Activated naive CD4-positive, alpha-beta T cell treated with anti-CD3 and anti-CD28 coated beads, Interleukin-2, amount 10 ng/mL, durations not matched to agents 7 days and 5 days (primary cell): ENCODE measurements around the gene COPG2.
"Not testable (repeated sequence)": the region's sequence is repeated elsewhere in the genome, so short reads cannot be mapped to it uniquely, and the experiment has no call there.

ENCODE experiments used
- CTCF ChIA-PET: fragments of 350-600 bp; sonication (Branson Sonifier 250); formaldehyde crosslinking; loops from one replicate; lab custom pipeline; 2021; ENCODE audit warnings: antibody characterized with exemption; lab: Charles Lee
- DNase-seq: peaks from one replicate; pipeline ENCODE4 v3.0.0-alpha.2; 2020
- H3K27ac Mint-ChIP-seq: one replicate; pipeline ENCODE4 v1.8.0; 2021; ENCODE audit warnings: mild to moderate bottlenecking, moderate library complexity, mixed read lengths
- H3K27me3 Mint-ChIP-seq: one replicate; pipeline ENCODE4 v1.8.0; 2021; ENCODE audit warnings: mild to moderate bottlenecking, mixed read lengths
- H3K36me3 Mint-ChIP-seq: one replicate; pipeline ENCODE4 v1.8.0; 2021; ENCODE audit warnings: mixed read lengths
- H3K4me1 Mint-ChIP-seq: one replicate; pipeline ENCODE4 v1.8.0; 2021; ENCODE audit warnings: mixed read lengths
- H3K4me3 Mint-ChIP-seq: one replicate; pipeline ENCODE4 v1.8.0; 2021; ENCODE audit warnings: mild to moderate bottlenecking, moderate library complexity, mixed read lengths
- H3K9me3 Mint-ChIP-seq: one replicate; pipeline ENCODE4 v1.8.0; 2021; ENCODE audit warnings: mixed read lengths

The COPG2 gene

DNA sequence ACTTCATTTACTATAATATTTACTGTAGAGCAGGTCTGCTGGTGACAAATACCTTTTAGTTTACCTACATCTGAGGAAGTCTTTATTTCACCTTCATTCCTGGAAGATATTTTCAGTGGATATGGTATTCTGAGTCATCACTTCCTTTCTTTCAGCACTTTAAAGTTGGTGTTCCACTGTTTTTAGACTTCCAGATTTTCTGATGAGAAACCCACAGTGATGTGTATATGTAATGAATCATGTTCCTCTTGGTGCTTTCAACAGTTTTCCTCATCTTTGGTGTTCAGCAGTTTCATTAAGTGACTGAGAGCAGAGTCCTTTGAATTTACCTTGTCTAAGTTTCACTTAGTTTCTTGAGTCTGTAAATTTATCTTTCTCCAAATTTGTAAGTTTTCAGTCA, 36.4 kb downstream of the COPG2 start:
- Mint-ChIP-seq H3K9me3 (peaks cover 32% of the 10 kb centered on the region), H3K27ac (no peak overlapping the region), H3K4me1 (no peaks in the 10 kb centered on the region), H3K36me3 (peaks cover 5% of the 10 kb centered on the region), H3K27me3 (no peaks in the 10 kb centered on the region), H3K4me3 (no peak overlapping the region)
- no peak for DNase-seq
- CTCF ChIA-PET, result no interaction called here

DNA sequence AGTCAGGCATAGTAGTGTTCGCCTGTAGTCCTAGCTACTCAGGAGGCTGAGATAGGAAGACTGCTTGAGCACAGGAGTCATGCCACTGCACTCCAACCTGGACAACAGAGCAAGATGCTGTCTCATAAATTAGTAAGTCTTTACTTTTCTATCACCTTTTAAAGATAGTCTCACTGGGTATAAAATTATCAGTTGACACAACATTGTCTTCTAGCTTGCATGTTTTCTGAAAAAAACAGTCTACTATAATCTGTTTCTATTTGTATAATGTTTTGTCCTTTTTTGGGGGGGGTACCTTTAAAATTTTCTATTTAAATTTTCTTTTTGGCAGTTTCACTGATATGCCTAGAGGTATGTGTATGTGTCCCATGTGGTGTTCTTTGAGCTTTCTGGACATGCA, 39.6 kb downstream of the COPG2 start:
- Mint-ChIP-seq H3K27ac (no peak overlapping the region), H3K27me3 (no peaks in the 10 kb centered on the region), H3K4me3 (no peak overlapping the region), H3K4me1 (no peaks in the 10 kb centered on the region), H3K36me3 (peaks cover 3% of the 10 kb centered on the region), H3K9me3 (peaks cover 18% of the 10 kb centered on the region)
- CTCF ChIA-PET, result interaction anchor here (0.6 kb wide), 1 partner anchor 20 kb away, joined by 3 read pairs; no protein-coding TSS in a partner anchor
- no peak for DNase-seq

DNA sequence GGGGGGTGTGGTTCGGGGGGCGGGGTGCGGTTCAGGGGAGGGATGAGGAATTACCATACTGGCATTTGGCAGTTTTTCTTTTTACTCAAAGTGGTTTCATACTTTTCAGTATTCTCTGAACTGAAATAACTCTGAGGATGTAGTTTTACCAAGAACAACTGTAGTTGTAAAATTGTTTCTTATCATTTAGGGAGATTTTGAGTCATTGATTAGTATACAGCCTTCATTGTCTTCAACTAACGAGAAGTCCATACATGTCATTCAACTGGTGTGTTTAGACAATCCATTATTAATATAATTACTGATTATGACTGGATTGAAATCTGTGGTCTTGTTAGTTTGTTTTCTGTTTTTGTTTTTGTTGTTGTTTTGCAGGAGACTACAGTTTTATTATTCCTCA, 40.8 kb downstream of the COPG2 start:
- Mint-ChIP-seq H3K27me3 (no peaks in the 10 kb centered on the region), H3K27ac (no peak overlapping the region), H3K9me3 (peaks cover 16% of the 10 kb centered on the region), H3K4me3 (no peak overlapping the region), H3K36me3 (peaks cover 3% of the 10 kb centered on the region), H3K4me1 (no peaks in the 10 kb centered on the region)
- no peak for DNase-seq
- CTCF ChIA-PET, result no interaction called here

DNA sequence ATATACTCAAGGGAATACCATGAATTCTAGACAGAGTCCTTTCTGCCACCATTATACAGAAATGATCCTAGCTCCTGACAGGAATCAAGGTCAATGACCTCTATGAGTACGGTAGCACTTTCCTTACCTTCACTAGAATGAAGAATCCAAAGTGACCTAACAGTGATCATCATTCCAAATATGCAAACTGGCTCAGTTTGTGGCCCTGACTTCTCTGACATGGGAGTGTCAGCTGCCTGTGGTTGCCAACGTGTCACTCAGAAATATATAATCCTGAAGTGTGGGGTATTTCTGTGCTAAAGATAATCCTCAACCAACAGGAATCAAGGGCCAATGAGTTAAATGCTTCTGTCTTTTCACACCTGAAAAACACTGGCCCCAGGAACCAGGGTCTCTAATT, 45.7 kb downstream of the COPG2 start:
- DNase-seq, result no peak
- H3K27me3 Mint-ChIP-seq, result no peaks in the 10 kb centered on the region
- CTCF ChIA-PET, result no interaction called here

DNA sequence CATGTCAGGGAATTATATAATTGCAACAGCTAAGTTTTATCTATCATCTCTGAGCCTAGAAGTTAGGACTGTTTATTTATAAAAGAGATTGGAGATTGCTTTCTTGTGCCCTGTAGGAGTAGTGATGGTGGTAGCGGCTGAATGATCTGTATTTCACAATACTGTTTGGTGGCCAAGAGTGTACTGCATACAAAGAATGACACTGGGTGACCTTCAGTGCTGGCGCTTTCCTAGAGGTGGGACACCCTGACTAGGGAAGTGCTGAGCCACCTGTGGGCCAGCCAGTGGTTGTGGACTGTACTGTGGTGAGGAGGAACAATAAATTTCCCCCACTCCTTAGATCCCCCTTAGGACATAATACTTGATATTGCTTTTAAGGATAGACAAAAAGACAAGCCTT, 53.0 kb downstream of the COPG2 start:
- H3K36me3 Mint-ChIP-seq, result peaks cover 3% of the 10 kb centered on the region

More for the DNA sequence above, 45.7 kb downstream of the COPG2 start:
- no peak overlapping the region for H3K4me3 Mint-ChIP-seq
- no peak overlapping the region for H3K27ac Mint-ChIP-seq
- no peaks in the 10 kb centered on the region for H3K4me1 Mint-ChIP-seq
- peaks cover 8% of the 10 kb centered on the region for H3K9me3 Mint-ChIP-seq
- H3K36me3 Mint-ChIP-seq, result no peaks in the 10 kb centered on the region

DNA sequence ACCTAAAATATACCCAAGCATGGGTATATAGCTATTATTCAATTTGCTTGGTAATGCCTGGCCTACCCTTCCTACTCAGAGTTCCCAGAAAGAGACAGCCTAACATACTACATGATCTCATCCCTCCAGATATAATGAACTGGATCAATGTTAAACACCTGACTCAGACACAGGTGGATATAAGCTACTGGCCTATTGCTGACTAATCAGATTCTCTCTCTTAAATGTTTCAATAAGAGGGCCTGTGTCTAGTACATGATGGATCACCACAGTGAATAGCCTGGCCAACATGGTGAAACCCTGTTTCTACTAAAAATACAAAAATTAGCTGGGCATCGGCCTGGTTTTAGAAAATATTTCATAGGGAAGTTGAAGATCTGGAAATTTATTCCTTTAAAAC, 54.1 kb downstream of the COPG2 start:
- H3K4me3 Mint-ChIP-seq, result no peak overlapping the region
- no peak overlapping the region for H3K27ac Mint-ChIP-seq
- no peaks in the 10 kb centered on the region for H3K27me3 Mint-ChIP-seq
- CTCF ChIA-PET, result no interaction called here
- H3K4me1 Mint-ChIP-seq, result no peaks in the 10 kb centered on the region
- H3K9me3 Mint-ChIP-seq, result peaks cover 2% of the 10 kb centered on the region
- peaks cover 6% of the 10 kb centered on the region for H3K36me3 Mint-ChIP-seq
- DNase-seq, result no peak

More for the DNA sequence above, 53.0 kb downstream of the COPG2 start:
- Mint-ChIP-seq H3K4me3 (no peak overlapping the region), H3K27ac (no peak overlapping the region), H3K4me1 (no peaks in the 10 kb centered on the region), H3K27me3 (no peaks in the 10 kb centered on the region), H3K9me3 (peaks cover 2% of the 10 kb centered on the region)
- DNase-seq, result no peak
- CTCF ChIA-PET, result no interaction called here

DNA sequence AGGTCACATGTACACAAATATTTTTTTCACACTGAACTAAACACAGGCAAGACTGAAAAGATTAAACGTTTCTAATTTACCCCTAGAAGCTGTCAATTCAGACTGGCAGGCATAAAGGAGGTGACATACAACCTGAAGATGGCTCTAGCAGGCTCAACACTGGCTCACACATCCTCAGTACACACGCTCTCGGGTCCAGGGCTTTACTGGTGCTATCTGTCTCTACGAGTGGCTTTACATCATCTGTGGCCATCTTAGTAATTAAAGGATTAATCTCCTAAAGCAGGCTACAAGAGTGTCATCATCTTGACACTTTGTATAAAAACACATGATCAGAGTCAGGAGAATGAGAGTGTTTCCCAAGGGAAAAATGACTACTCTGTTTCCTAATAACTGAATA, 57.3 kb downstream of the COPG2 start:
- H3K27me3 Mint-ChIP-seq, result no peaks in the 10 kb centered on the region
- peaks cover 16% of the 10 kb centered on the region for H3K36me3 Mint-ChIP-seq
- no peaks in the 10 kb centered on the region for H3K4me1 Mint-ChIP-seq
- no peak overlapping the region for H3K4me3 Mint-ChIP-seq
- CTCF ChIA-PET, result no interaction called here
- DNase-seq, result no peak
- peaks cover 3% of the 10 kb centered on the region for H3K9me3 Mint-ChIP-seq
- H3K27ac Mint-ChIP-seq, result no peak overlapping the region

DNA sequence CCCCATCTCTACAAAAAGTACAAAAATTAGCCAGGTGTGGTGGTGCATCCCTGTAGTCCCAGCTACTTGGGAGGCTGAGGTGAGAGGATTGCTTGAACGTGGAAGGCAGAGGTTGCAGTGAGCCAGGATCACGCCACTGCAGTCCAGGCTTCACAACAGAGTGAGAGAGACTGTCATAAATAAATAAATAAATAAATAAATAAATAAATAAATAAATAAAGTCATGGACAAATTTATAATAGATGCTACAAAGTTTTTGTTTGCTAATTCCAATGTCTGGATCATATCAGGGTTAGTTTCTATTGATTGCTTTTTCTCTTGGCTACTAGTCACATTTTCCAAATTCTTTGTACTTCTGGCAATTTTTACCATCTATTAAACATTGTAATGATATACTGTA, 61.5 kb downstream of the COPG2 start:
- DNase-seq, H3K4me1 Mint-ChIP-seq, H3K27ac Mint-ChIP-seq, H3K4me3 Mint-ChIP-seq, CTCF ChIA-PET, H3K9me3 Mint-ChIP-seq, H3K27me3 Mint-ChIP-seq: not testable (repeated sequence)
- peaks cover 15% of the 10 kb centered on the region for H3K36me3 Mint-ChIP-seq

DNA sequence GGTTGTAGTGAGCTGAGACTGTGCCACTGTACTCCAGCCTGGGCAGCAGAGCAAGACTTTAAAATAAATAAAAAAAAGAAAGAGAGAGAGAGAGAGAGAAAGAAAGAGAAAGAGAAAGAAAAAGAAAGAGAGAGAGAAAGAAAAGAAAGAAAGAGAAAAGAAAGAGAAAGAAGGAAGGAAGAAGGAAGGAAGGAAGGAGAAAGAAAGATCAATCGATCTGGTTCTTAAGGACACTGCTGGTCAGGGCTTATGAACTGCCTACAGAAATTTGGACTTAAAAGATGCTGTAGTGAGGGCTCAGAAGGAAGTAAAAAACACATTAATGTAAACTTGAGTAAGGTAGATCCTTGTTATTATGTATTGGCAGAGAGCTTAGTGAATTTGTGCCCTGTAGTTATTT, 62.4 kb downstream of the COPG2 start:
- H3K27me3 Mint-ChIP-seq, result no peaks in the 10 kb centered on the region
- CTCF ChIA-PET, result no interaction called here
- DNase-seq, result no peak
- H3K4me1 Mint-ChIP-seq, result no peaks in the 10 kb centered on the region
- no peak overlapping the region for H3K4me3 Mint-ChIP-seq
- no peak overlapping the region for H3K27ac Mint-ChIP-seq
- H3K9me3 Mint-ChIP-seq, result peaks cover 3% of the 10 kb centered on the region
- H3K36me3 Mint-ChIP-seq, result peaks cover 15% of the 10 kb centered on the region

DNA sequence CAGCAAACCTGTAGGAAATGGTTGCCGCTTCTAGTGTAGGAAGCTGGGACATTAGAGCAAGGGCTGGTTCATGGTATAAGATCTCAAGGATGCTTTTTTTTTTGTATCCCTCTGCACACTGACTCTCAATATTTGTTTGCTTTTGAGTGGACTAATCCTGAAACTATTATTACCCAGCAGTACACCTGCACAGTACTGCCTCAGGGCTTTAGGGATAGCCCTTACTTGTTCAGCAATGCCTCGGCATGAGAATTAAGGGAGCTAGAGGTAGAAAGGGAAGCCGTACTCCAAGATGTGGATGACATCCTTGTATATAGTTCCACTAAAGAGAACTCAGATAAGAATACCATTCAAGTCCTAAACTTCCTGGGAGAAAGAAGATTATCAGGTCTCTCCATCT, 70.5 kb downstream of the COPG2 start:
- Mint-ChIP-seq H3K27me3 (no peaks in the 10 kb centered on the region), H3K4me1 (no peaks in the 10 kb centered on the region), H3K36me3 (no peaks in the 10 kb centered on the region), H3K27ac (no peak overlapping the region), H3K4me3 (no peak overlapping the region), H3K9me3 (no peaks in the 10 kb centered on the region)
- CTCF ChIA-PET, result no interaction called here
- no peak for DNase-seq

DNA sequence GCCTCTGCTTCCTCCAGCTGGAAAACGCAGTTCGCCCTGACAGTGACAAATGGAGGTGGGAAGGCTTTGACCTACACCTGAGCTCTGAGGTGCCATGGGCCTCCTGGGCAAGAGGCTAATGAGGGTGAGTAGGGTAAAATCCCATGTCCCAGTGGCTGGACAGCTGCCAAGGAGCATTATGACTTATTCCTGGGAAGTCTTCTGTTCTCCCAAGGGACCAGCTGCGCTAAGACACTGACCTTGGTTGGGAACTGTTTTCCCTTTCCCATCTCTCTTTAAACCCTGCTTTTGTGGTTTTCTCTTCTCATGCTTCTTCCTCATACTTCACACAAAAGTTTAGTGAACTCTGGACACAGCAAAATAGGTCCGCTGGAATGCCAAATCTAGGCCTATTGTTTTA, 72.6 kb downstream of the COPG2 start:
- H3K27me3 Mint-ChIP-seq, result no peaks in the 10 kb centered on the region
- no peak overlapping the region for H3K27ac Mint-ChIP-seq
- H3K9me3 Mint-ChIP-seq, result no peaks in the 10 kb centered on the region
- H3K4me1 Mint-ChIP-seq, result no peaks in the 10 kb centered on the region
- DNase-seq, result no peak
- no peaks in the 10 kb centered on the region for H3K36me3 Mint-ChIP-seq
- no peak overlapping the region for H3K4me3 Mint-ChIP-seq
- CTCF ChIA-PET, result no interaction called here

DNA sequence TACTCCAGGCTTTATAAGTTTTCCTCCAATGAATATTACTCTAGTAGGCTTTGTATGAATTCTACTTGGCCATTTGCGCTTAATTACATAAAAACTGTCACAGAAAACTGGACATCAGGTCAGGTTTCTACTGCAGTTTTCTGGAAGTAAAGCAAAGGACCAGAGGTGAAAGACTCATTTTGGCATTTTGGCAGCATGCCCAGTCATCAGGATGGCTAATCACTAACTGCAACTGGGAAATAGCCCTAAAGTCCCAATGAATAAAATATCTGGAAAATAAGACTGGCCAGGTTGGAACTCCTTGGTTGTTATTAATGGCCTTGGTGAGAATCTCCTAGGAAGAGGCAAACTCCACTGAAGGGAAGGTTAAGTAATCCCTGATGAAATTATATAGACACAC, 75.5 kb downstream of the COPG2 start:
- Mint-ChIP-seq H3K4me3 (no peak overlapping the region), H3K4me1 (no peaks in the 10 kb centered on the region), H3K27ac (no peak overlapping the region), H3K9me3 (no peaks in the 10 kb centered on the region), H3K36me3 (no peaks in the 10 kb centered on the region), H3K27me3 (no peaks in the 10 kb centered on the region)
- CTCF ChIA-PET, result no interaction called here
- no peak for DNase-seq

DNA sequence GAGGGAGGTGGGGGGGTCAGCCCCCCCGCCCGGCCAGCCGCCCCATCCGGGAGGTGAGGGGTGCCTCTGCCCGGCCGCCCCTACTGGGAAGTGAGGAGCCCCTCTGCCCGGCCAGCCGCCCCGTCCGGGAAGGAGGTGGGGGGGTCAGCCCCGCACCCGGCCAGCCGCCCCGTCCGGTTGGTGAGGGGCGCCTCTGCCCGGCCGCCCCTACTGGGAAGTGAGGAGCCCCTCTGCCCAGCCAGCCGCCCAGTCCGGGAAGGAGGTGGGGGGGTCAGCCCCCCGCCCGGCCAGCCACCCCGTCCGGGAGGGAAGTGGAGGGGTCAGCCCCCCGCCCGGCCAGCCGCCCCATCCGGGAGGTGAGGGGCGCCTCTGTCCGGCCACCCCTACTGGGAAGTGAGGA, 77.1 kb downstream of the COPG2 start:
- CTCF ChIA-PET, H3K4me1 Mint-ChIP-seq, H3K27ac Mint-ChIP-seq, H3K36me3 Mint-ChIP-seq, DNase-seq, H3K9me3 Mint-ChIP-seq, H3K27me3 Mint-ChIP-seq, H3K4me3 Mint-ChIP-seq: not testable (repeated sequence)

DNA sequence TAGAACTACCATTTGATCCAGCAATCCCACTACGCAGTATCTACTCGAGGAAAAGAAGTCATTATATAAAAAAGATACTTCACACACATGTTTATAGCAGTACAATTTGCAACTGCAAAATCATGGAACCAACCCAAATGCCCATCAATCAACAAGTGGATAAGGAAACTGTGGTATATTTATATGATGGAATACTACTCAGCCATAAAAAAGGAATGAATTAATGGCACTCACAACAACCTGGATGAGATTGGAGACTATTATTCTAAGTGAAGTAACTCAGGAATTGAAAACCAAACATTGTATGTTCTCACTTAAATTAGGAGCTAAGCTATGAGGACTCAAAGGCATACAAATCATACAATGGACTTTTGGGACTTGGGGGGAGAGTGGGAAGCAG, 82.6 kb downstream of the COPG2 start:
- H3K4me1 Mint-ChIP-seq, CTCF ChIA-PET, H3K27me3 Mint-ChIP-seq, H3K27ac Mint-ChIP-seq, DNase-seq, H3K9me3 Mint-ChIP-seq, H3K36me3 Mint-ChIP-seq, H3K4me3 Mint-ChIP-seq: not testable (repeated sequence)

DNA sequence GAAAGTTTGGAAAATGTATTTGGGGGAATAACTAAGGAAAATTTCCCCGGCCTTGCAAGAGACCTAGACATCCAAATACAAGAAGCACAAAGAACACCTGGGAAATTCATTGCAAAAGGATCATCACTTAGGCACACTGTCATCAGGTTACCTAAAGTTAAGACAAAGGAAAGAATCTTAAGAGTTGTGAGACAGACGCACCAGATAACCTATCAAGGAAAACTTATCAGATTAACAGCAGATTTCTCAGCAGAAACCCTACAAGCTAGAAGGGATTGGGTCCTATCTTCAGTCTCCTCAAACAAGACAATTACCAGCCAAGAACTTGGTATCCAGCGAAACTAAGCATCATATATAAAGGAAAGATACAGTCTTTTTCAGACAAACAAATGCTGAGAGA, 93.4 kb downstream of the COPG2 start:
- DNase-seq, H3K4me3 Mint-ChIP-seq, CTCF ChIA-PET, H3K27ac Mint-ChIP-seq, H3K27me3 Mint-ChIP-seq, H3K4me1 Mint-ChIP-seq, H3K36me3 Mint-ChIP-seq: not testable (repeated sequence)
- peaks cover 12% of the 10 kb centered on the region for H3K9me3 Mint-ChIP-seq

DNA sequence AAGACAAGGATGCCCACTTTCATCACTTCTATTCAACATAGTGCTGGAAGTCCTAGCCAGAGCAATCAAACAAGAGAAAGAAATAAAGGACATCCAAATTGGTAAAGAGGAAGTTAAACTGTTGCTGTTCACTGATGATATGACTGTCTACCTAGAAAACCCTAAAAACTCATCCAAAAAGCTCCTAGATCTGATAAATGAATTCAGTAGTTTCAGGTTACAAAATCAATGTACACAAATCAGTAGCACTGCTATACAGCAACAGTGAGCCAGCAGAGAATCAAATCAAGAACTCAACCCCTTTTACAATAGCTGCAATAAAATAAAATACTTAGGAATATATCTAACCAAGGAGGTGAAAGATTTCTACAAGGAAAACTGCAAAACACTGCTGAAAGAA, 98.4 kb downstream of the COPG2 start:
- H3K9me3 Mint-ChIP-seq, result peaks cover 16% of the 10 kb centered on the region
- DNase-seq, H3K4me3 Mint-ChIP-seq, H3K27me3 Mint-ChIP-seq, H3K36me3 Mint-ChIP-seq, H3K27ac Mint-ChIP-seq, CTCF ChIA-PET, H3K4me1 Mint-ChIP-seq: not testable (repeated sequence)
